GM19193 (cell line): Measurements from ENCODE around the gene CHSY1.

Experiments
- POLR2A ChIP-seq: IDR thresholded peaks from 4 replicates; pipeline ENCODE4 v1.6.1; 2011; ENCODE audit not compliant: insufficient read depth, insufficient read length; ENCODE audit errors: extremely low read depth

The CHSY1 gene

DNA sequence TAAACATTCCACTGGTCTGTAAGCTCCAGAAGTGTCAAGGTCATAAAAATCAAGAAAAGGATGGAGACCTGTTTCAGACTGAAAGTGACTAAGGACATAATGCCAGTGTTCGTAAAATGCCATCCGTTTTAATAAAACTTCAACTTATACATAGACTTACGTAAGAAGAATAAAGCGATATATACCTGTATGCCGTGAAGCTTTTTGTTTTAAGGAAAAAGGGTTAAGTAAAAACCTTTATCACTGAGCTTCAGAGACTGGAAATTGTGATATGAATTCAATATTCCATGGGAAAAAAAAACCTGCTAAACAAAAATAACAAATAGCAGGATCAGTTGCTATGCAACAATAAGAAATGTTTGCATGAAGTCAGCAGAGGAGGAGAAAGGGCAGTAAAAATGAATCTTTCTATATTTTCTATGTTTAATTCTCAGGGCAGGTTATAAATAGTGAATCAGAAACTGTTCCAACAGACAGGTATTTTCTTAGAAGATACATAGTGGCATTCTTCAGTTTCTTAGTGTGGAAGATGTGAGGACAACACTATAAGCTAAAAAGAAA, 42.5 kb downstream of the CHSY1 start:
- TF ChIP-seq POLR2A = no peak

- no peak for TF ChIP-seq POLR2A
These were observed 44.0 kb downstream of the CHSY1 start for GRCh38 chr15:101207867-101208288.

GRCh38 chr15:101206176-101206591, 45.7 kb downstream of the CHSY1 start:
- TF ChIP-seq POLR2A = no peak

- no peak for TF ChIP-seq POLR2A
These were observed 46.9 kb downstream of the CHSY1 start for GRCh38 chr15:101204739-101205535.

DNA sequence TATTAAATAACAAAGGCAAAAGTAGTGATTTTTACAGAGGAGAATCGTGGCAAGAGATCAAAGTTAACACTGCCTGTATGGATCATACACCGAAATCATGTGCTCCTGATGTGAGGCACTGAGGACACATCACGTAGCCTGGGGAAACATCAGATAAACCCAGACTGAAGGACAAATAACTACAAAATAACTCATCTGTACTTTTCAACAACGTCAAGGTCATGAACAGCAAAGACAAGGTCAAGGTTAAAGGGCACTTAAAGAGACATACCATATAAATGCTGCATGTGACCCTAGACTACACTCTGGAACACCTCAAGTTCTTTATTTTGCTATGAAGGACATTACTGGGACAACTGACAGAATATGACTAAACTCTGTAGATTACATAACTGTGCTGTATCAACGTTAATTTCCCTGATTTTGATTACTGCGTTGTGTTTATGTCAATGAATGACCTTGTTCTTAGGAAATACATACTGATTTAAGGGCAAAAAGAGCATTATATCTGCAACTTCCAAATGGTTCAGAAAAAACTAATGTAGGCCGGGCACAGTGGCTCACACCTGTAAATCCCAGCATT, 48.1 kb downstream of the CHSY1 start:
- no peak for TF ChIP-seq POLR2A

GRCh38 chr15:101203029-101203573, 48.7 kb downstream of the CHSY1 start:
- TF ChIP-seq POLR2A = no peak

- TF ChIP-seq POLR2A = no peak
These were observed 50.3 kb downstream of the CHSY1 start for GRCh38 chr15:101201411-101202174.

DNA sequence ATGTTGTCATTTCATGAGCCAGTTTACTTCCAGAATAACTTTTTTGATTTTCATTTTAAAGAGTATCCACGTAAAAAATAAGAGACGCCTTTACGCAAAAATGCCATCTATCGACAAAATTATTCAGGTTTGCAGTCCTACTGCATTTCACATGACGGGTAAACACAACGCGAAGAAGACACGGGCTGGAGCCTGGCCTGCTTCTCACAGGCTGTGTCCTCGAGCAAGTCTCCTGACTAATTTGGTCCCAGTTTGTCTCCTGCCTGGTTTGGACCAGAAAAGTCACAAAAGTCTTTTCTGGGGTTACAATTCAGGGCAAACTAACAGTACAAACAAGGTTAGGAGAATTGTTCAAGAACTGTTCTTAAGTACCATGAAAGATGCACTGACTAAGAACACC, 51.7 kb downstream of the CHSY1 start:
- TF ChIP-seq POLR2A = no peak

GRCh38 chr15:101198800-101199199, 53.0 kb downstream of the CHSY1 start:
- TF ChIP-seq POLR2A = no peak

- TF ChIP-seq POLR2A = no peak
These were observed 53.7 kb downstream of the CHSY1 start for GRCh38 chr15:101198031-101198575.

DNA sequence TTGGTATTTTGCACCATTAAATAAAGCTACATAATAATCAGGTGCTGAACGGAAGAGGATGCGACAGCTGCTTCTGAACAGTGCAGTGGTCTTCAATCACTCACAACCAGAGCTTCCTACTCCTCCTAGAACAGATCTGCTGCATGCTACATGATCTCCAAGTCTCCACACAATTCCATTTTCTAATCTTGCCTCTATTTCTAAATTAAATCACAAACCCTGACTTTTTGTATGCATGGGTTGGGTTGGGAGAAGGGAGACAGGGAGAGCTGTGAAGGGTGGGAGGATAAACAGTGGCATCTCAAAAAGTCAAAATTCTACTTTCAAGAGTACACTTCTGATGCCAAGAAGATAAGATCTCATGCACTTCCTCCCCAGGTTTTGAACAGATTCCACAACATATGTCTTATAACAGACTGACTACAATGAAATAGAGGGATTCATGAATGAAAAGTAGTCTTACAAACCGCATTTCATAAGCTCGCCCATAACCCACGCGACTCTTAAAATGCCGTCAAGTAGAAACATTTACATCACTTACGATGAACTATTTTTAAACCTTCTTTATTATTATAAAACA, 57.2 kb downstream of the CHSY1 start:
- no peak for TF ChIP-seq POLR2A

DNA sequence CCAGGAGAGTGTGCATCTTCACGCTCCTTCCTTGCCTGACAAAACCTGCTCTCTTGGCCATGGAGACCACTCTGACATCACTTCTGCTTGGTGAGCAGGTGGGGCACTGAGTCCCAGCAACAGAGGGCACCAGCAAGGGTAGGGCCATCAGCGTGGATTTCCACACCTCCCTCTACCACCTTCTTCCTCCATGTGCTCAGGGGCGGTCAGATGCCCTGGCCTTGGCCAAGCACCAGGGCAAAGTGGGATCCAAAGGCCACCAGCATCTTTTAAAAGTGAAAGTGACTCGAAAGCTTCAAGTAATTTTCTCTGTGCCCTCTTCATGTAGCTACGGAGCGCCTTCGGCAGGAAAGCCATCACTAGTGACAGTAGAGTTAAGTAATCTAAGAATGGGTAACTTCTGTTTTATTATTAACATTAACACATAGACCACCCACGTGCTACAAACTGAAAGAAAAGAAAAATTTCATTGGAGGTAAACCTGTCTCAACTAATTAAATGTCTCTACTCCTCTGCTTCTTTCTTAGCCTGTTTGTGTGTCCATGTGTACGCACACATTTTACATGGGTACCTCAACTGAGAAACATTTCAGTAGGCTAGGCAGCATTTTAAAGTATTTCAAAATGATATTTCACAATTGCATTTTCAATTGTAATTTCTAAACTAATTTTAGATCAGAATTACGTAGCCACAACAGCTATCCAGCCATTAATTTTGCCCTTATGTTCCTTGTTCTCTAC, 57.9 kb downstream of the CHSY1 start:
- TF ChIP-seq POLR2A = no peak

- no peak for TF ChIP-seq POLR2A
These were observed 58.7 kb downstream of the CHSY1 start for GRCh38 chr15:101193120-101193644.
